Measurements from ENCODE around the gene CHGA. TPM values are rescaled to one million over a fixed set of nuclear protein-coding genes. Genes with fewer than 3 reads are reported as not detected.

The CHGA gene
- total RNA-seq, 1 donor from 2014 or later, result not detected

GRCh38 chr14:92951912-92952471 is 29.0 kb downstream of the CHGA start:
- peak; percentile 75 for ATAC-seq (ENCODE audit: poor library complexity)
- intact Hi-C loops (cut with DNase I), result loop anchor here (2.0 kb wide), 2 partner anchors 163 to 187 kb away; partner anchors contain the start of gene ITPK1

GRCh38 chr14:92952481-92953298 is 29.7 kb downstream of the CHGA start:
- DNase-seq (peak; percentile 86), ATAC-seq (ENCODE audit: poor library complexity) (peak; percentile 75)
- intact Hi-C loops (cut with DNase I), result loop anchor here (2.0 kb wide), 2 partner anchors 162 to 186 kb away; partner anchors contain the start of gene ITPK1

More at GRCh38 chr14:92951912-92952471, 29.0 kb downstream of the CHGA start:
- DNase-seq, result peak; percentile 89

DNA sequence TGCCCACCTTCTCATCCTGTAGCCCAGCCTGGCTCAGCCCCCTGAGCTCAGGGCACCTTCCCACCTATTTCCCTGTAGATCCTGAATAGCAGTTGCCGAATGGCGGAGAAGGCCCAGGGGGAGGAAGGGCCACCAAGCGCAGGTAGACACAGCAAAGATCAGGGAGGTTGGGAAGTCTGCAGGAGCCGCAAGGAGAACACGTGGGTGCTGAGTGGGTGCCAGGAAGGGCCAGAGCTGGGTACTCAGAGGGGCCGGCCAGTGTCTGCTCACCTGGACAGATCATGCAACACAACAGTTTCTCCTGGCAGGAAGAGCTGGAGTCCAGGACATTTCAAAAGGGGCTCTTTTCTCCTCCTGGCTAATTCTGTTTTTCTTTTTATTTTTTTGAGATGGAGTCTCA is 30.6 kb downstream of the CHGA start:
- DNase-seq (no peak), ATAC-seq (ENCODE audit: poor library complexity) (no peak)
- intact Hi-C loops (cut with DNase I), result loop anchor here (2.0 kb wide), 2 partner anchors 161 to 185 kb away; partner anchors contain the start of gene ITPK1

- ATAC-seq (ENCODE audit: poor library complexity) (no peak), DNase-seq (peak; percentile 32)
- intact Hi-C loops (cut with DNase I), result no loop called here
Observed at GRCh38 chr14:92954933-92955332, 32.0 kb downstream of the CHGA start.

DNA sequence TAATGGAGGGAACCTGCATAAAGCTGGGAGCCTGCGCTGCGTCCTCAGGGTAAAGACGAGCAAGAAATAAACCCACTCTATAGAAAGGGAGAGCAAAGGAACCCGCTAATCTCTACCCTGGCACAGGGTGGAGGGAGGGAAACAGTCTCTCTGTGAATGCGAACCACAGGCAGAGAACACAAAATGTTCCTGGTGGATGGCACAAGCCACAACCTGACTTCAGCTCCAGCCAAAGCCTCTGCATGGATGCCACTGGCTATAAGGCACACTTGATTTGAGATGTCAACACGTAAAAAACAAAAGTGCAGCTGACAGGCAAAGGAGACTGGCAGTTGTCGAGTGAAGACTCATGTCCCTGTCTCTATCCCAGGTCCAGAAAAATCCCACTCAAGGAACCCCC is 32.4 kb downstream of the CHGA start:
- peak; percentile 36 for ATAC-seq (ENCODE audit: poor library complexity)
- intact Hi-C loops (cut with DNase I), result no loop called here
- DNase-seq, result peak; percentile 45

GRCh38 chr14:92956961-92957360 is 34.0 kb downstream of the CHGA start:
- peak; percentile 38 for DNase-seq
- no peak for ATAC-seq (ENCODE audit: poor library complexity)
- intact Hi-C loops (cut with DNase I), result no loop called here

- ATAC-seq (ENCODE audit: poor library complexity) (peak; percentile 4), DNase-seq (peak; percentile 40)
- intact Hi-C loops (cut with DNase I), result no loop called here
Observed at GRCh38 chr14:92958373-92959188, 35.6 kb downstream of the CHGA start.

DNA sequence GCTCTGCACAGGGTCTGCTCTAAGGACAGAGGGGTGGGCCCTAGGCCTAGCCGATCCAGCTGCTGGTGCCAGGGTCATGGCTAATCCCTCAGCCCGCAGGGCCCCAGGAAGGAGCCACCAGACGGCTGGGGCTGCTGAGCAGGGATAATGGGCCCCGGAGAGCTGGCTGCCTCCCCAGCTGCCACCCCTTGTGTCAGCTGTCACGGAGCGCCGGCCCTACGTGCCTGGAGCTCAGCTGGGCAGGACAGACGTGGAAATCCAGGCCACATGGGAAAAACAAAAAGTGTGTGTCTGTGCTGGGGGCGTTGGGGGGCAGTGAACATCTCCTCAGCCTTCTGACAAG is 36.2 kb downstream of the CHGA start:
- DNase-seq (peak; percentile 53), ATAC-seq (ENCODE audit: poor library complexity) (peak; percentile 57)
- intact Hi-C loops (cut with DNase I), result no loop called here

- ATAC-seq (ENCODE audit: poor library complexity) (peak; percentile 18), DNase-seq (peak; percentile 42)
- intact Hi-C loops (cut with DNase I), result no loop called here
Observed at GRCh38 chr14:92959761-92960680, 37.1 kb downstream of the CHGA start.

GRCh38 chr14:92960706-92961566 is 38.0 kb downstream of the CHGA start:
- intact Hi-C loops (cut with DNase I), result no loop called here
- ATAC-seq (ENCODE audit: poor library complexity) (no peak), DNase-seq (peak; percentile 48)

- ATAC-seq (ENCODE audit: poor library complexity) (no peak), DNase-seq (peak; percentile 19)
- intact Hi-C loops (cut with DNase I), result no loop called here
Observed at GRCh38 chr14:92961567-92961855, 38.6 kb downstream of the CHGA start.

GRCh38 chr14:92962031-92962830 is 39.3 kb downstream of the CHGA start:
- ATAC-seq (ENCODE audit: poor library complexity), result no peak
- DNase-seq, result peak; percentile 32
- intact Hi-C loops (cut with DNase I), result no loop called here

DNA sequence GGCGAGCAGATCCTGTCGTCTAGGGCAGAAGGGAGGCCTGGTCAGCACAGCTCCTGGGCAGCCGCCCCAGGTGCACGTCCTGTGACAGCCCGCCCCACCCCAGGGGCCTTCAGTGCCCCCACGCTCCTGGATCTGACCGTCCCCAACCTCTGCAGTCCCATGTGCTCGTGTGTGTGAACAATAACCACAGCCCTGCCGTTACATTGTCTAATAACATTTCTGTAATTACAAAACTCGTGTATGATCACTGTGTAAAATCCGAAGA is 39.8 kb downstream of the CHGA start:
- no peak for ATAC-seq (ENCODE audit: poor library complexity)
- intact Hi-C loops (cut with DNase I), result no loop called here
- DNase-seq, result no peak

GRCh38 chr14:92963301-92964123 is 40.6 kb downstream of the CHGA start:
- intact Hi-C loops (cut with DNase I), result no loop called here
- DNase-seq (peak; percentile 48), ATAC-seq (ENCODE audit: poor library complexity) (peak; percentile 21)

DNA sequence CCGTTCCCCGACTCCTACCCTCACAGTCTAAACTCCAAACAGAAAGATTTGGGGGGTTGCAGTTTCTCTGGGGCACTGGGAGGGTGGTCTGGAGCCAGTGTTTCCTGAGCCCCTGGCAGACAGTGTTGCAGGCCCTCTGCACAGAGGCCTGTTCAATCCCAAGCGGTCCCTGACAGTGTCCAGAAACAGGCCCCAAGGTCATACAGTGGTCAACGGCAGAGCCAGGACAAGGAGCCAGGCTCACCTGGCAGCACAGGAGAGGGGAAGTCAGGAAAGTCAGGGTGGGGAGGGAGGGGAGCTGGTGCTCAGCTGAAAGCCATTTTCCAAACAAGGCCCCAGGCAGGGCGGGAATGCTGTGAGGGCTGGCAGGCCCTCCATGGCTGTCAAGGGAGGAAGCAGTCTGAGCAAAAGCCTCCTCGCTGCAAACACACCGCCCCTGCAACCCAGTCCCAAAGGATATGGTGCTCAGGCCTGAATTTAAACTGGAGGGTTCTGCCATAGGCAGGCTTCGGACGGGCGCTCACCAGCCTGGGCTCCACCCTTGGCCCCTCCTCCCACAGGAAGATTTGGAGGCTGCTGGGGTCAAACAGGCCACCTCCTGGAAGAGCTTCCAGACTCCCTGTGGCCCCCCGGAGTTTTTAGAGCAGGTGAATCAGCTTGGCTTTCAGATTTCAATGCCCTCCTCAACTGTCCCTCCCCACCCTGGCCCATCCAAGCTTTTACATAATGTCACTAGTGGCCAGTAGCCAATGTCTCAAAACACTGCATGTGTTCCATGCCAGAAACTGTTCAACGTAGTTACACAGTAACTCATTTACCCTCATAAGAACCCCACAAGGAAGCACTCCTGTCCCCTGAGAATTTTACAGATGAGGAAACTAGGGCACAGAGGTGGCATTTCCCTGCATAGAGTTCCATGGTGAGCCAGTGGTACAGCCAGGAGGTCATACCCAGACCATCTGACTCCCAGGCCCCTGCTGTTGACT is 41.5 kb downstream of the CHGA start:
- ATAC-seq (ENCODE audit: poor library complexity) (peak; percentile 60), DNase-seq (peak; percentile 50)
- intact Hi-C loops (cut with DNase I), result no loop called here
